OCI-LY3 (cell line): Measurements from ENCODE around the gene APBB2.

Experiments
- H2AFZ ChIP-seq: fragments of 200-600, 300-600 bp; shearing (Covaris generic); 2 replicates; pipeline ENCODE4 v1.6.0; 2014; ENCODE audit warnings: antibody characterized with exemption, low read depth, low read length
- H3K27ac ChIP-seq: fragments of 200-600, 300-600 bp; sonication (generic); 2 replicates; pipeline ENCODE4 v1.5.1; 2014; ENCODE audit warnings: mild to moderate bottlenecking, low read length, moderate library complexity, mixed read lengths
- H3K27me3 ChIP-seq: fragments of 200-600, 300-600 bp; sonication (generic); 2 replicates; pipeline ENCODE4 v1.6.1; 2014; ENCODE audit warnings: low read depth, low read length, mixed read lengths
- H3K36me3 ChIP-seq: fragments of 200-600, 300-600 bp; sonication (generic); replicated peaks from 2 replicates; pipeline ENCODE3; 2014; ENCODE audit warnings: low read depth, low read length, mixed read lengths
- H3K4me1 ChIP-seq: fragments of 300-600, 200-600 bp; sonication (generic); 2 replicates; pipeline ENCODE4 v1.6.1; 2014; ENCODE audit warnings: low read length, mixed read lengths
- H3K4me2 ChIP-seq: fragments of 200-600, 300-600 bp; sonication (generic); 2 replicates; pipeline ENCODE4 v1.6.1; 2014; ENCODE audit warnings: low read length, mixed read lengths
- H3K4me3 ChIP-seq: fragments of 300-600, 200-600 bp; sonication (generic); 2 replicates; pipeline ENCODE4 v1.5.1; 2014; ENCODE audit warnings: antibody characterized with exemption, mild to moderate bottlenecking, low read length, moderate library complexity
- H3K79me2 ChIP-seq: fragments of 300-600, 200-600 bp; shearing (Covaris generic); 2 replicates; pipeline ENCODE4 v1.6.1; 2014; ENCODE audit warnings: mild to moderate bottlenecking, low read length, mixed read lengths
- H3K9ac ChIP-seq: fragments of 300-600, 200-600 bp; shearing (Covaris generic); 2 replicates; pipeline ENCODE4 v1.6.0; 2014; ENCODE audit warnings: mild to moderate bottlenecking, low read length, moderate library complexity
- H3K9me3 ChIP-seq: fragments of 200-600, 300-600 bp; shearing (Covaris generic); 2 replicates; pipeline ENCODE4 v1.6.1; 2014; ENCODE audit warnings: low read length, mixed read lengths; ENCODE audit not compliant: insufficient read depth
- H4K20me1 ChIP-seq: fragments of 200-600, 300-600 bp; sonication (generic); 2 replicates; pipeline ENCODE4 v1.6.1; 2016; ENCODE audit warnings: low read length, mixed read lengths; ENCODE audit not compliant: insufficient read depth
- EZH2phosphoT487 ChIP-seq: fragments of 200-600 bp; shearing (Covaris generic); IDR thresholded peaks from 2 replicates; pipeline ENCODE4 v1.6.1; 2018; ENCODE audit warnings: antibody characterized with exemption, mixed run types, low read depth
- TF ChIP-seq, protein P1 (sequence below): fragments of 200-600, 300-600 bp; sonication (generic); IDR thresholded peaks from 2 replicates; pipeline ENCODE4 v1.5.1; 2014; ENCODE audit warnings: antibody characterized with exemption, low read length, low read depth

APBB2 gene

DNA sequence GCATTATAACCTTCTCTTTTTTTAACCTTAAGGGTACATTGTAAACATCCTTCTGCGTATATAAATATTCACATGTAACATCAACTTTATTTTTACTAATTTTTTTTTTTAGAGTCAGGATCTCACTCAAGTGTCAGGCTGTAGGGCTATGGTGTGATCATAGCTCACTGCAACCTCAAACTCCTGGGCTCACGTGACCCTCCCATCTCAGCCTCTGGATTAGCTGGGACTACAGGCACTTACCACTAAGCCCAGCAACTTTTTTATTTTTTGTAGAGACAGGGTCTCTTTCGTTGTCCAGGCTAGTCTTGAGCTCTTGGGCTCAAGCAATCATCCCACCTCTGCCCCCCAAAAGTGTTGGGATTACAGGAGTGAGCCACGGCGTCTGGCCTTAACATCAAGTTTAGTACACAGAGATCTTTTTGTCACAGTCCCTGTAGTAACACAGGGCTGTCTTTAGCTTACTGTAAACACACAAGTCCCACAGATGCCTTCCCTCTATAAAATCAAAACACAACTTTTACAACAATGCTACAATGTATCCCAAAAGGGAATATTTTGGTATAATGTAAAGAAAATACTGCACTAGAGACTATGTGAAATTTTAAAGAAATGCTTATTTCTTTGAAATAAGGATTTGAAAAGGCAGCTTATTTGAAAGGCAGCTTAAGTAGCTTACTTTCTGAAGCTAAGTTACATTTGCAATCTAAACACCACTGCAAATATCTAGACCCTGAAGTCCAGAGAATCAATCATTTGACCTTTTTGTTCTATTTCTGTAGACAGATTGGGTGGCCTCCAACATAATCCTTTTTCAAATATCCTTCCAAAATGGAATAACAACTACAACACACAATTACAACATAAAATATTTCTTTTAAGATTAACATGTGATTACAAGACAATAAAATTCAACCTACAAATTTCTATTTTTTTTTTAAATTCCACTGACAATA, 116.0 kb downstream of the APBB2 start:
- H2AFZ ChIP-seq = no peak overlapping the region
- H3K79me2 ChIP-seq = no peaks in the 10 kb centered on the region
- H3K4me2 ChIP-seq = no peak overlapping the region
- TF ChIP-seq, protein P1, sequence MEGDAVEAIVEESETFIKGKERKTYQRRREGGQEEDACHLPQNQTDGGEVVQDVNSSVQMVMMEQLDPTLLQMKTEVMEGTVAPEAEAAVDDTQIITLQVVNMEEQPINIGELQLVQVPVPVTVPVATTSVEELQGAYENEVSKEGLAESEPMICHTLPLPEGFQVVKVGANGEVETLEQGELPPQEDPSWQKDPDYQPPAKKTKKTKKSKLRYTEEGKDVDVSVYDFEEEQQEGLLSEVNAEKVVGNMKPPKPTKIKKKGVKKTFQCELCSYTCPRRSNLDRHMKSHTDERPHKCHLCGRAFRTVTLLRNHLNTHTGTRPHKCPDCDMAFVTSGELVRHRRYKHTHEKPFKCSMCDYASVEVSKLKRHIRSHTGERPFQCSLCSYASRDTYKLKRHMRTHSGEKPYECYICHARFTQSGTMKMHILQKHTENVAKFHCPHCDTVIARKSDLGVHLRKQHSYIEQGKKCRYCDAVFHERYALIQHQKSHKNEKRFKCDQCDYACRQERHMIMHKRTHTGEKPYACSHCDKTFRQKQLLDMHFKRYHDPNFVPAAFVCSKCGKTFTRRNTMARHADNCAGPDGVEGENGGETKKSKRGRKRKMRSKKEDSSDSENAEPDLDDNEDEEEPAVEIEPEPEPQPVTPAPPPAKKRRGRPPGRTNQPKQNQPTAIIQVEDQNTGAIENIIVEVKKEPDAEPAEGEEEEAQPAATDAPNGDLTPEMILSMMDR = no peak
- TF ChIP-seq EZH2phosphoT487 = no peak
- no peaks in the 10 kb centered on the region for H3K27me3 ChIP-seq
- no peak overlapping the region for H3K27ac ChIP-seq
- no peaks in the 10 kb centered on the region for H4K20me1 ChIP-seq
- H3K4me1 ChIP-seq = peaks cover 7% of the 10 kb centered on the region
- no peaks in the 10 kb centered on the region for H3K36me3 ChIP-seq
- H3K4me3 ChIP-seq = no peak overlapping the region
- H3K9me3 ChIP-seq = no peaks in the 10 kb centered on the region
- H3K9ac ChIP-seq = no peak overlapping the region

GRCh38 chr4:41095973-41096372, 118.4 kb downstream of the APBB2 start:
- Histone ChIP-seq H3K9me3 (no peaks in the 10 kb centered on the region), H3K27me3 (no peaks in the 10 kb centered on the region), H3K9ac (no peak overlapping the region), H3K4me3 (no peak overlapping the region), H3K27ac (no peak overlapping the region), H3K79me2 (no peaks in the 10 kb centered on the region), H3K4me1 (peaks cover 7% of the 10 kb centered on the region), H3K36me3 (no peaks in the 10 kb centered on the region), H2AFZ (no peak overlapping the region), H3K4me2 (peak overlapping the region; percentile 27; the same call in 1 of the 2 replicates), H4K20me1 (no peaks in the 10 kb centered on the region)
- no peak for TF ChIP-seq EZH2phosphoT487
- TF ChIP-seq, protein P1 = no peak

DNA sequence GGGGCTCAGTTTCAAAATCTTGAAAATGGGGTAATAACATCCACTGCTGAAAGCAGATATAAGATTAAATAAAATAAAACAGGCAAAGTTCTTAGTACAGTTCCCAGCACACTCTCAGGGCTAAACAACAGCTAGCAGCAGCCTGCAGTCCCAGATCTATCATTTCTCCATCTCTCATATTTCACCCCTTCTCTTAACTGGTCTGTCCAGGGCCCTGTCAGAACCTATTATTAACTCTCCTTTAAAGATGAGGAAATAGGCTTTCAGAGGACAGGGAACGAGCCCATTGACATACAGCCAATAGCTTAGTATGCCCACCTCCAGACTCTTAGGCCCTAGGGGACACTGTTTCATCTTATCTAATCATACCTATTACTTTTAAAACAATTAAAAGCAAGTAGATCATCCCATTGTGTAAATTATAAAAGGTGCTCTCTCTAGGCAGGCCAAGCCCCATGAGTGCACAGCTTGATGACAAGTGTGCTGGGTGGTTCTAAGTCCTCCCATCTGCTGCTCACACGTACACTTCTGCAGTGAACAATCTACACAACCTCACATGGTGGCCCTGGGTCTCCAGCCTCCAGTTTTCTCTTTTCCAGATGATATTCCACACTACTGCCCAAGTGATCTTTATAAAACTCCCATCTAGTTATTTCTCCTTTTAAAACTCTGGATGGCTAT, 119.0 kb downstream of the APBB2 start:
- no peaks in the 10 kb centered on the region for H4K20me1 ChIP-seq
- no peak overlapping the region for H3K27ac ChIP-seq
- H3K79me2 ChIP-seq = no peaks in the 10 kb centered on the region
- H3K4me3 ChIP-seq = no peak overlapping the region
- no peak overlapping the region for H3K4me2 ChIP-seq
- no peak overlapping the region for H3K9ac ChIP-seq
- no peak overlapping the region for H2AFZ ChIP-seq
- peaks cover 7% of the 10 kb centered on the region for H3K4me1 ChIP-seq
- no peaks in the 10 kb centered on the region for H3K27me3 ChIP-seq
- H3K36me3 ChIP-seq = no peaks in the 10 kb centered on the region
- H3K9me3 ChIP-seq = no peaks in the 10 kb centered on the region
- TF ChIP-seq, protein P1 = no peak
- no peak for TF ChIP-seq EZH2phosphoT487

DNA sequence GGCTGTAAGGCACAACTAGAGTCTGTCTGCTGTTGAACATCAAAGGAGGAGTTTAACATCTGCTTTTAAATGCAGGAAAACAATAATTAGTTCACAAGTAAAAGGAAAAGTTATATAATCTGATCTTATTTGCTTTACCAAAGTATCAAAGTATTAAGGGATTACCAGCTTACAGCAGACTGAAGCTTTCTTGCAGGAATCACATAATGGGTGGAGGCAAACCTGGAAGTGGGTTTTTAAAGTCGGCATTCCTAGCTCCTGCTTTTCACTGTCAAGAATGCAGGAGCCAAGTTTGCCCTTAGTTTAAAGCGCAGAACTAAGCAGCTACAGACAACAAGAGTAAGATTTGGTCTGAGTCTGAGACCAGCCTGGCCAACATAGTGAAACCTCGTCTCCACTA, 122.2 kb downstream of the APBB2 start:
- H3K9ac ChIP-seq = no peak overlapping the region

More for the DNA sequence above, 122.2 kb downstream of the APBB2 start:
- no peaks in the 10 kb centered on the region for H3K9me3 ChIP-seq
- H2AFZ ChIP-seq = no peak overlapping the region
- no peak for TF ChIP-seq EZH2phosphoT487
- TF ChIP-seq, protein P1 = no peak
- peaks cover 7% of the 10 kb centered on the region for H3K4me1 ChIP-seq
- H3K27ac ChIP-seq = no peak overlapping the region
- H4K20me1 ChIP-seq = no peaks in the 10 kb centered on the region
- no peak overlapping the region for H3K4me2 ChIP-seq
- no peaks in the 10 kb centered on the region for H3K27me3 ChIP-seq
- no peak overlapping the region for H3K4me3 ChIP-seq
- no peaks in the 10 kb centered on the region for H3K36me3 ChIP-seq
- no peaks in the 10 kb centered on the region for H3K79me2 ChIP-seq
